ENCODE measurements around the gene INPP4B. TPM values are rescaled to one million over a fixed set of nuclear protein-coding genes. Genes with fewer than 3 reads are reported as not detected.
"Not testable (repeated sequence)": the region's sequence is repeated elsewhere in the genome, so short reads cannot be mapped to it uniquely, and the experiment has no call there.

INPP4B gene
- polyA plus RNA-seq, 4 donors, result 7.5 to 10.6 (median 8.8) TPM

DNA sequence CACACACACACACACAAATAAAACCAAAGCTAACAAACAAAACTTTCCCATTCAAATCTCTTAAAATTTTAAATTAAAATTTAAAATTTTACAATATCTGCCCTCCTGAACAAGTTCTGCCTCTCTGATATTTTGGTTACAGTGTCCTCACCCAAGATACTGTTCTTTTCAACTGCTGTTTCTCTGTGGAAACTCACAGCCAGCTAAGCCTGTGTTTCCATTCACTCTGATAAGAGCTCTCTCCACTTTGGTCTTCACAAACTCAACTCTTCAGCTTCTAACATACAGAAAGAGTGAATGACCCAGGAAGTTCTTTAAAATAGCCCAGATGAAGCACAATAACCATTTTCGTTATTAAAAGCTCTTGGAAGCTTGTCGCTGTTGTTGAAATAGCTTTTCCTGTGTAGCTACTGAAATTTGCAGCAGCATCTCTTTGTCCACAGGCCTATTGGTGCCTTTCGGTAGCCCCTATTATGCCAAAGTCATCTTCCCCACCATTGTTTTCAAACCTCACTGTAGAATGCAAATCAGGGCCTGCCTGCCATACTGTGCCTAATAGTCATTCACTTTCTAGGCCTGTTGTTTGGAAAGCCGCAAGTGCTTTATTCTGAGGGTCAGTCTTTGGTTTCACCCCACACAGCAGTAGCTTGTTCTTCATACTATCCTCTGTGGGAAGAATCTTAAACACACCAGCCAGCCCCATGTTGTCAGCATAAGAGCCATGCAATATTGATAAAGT is 19.4 kb downstream of the INPP4B start:
- no peak for DNase-seq (ENCODE audit: low read depth in 4 of 4, low spot score in 3 of 4)

DNA sequence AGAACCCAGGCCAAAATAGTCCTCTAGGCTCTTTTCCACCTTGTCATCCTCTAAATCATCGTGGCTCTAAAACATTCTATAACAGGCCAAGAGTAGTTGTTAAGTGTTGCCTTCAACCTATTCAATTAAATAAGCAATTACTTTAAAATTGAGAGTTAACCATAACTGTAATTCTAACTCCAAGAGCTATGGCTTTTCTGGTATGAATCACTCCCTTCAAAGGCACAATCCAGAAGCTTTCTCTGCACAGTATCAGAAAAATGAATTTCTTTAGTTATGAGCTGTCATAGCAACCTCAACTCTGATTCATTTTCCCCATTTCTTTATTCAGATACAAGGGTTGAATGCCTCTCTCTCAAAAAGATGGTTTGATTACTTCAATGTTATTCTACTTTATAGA is 21.7 kb downstream of the INPP4B start:
- no peak for DNase-seq (ENCODE audit: low read depth in 4 of 4, low spot score in 3 of 4)

DNA sequence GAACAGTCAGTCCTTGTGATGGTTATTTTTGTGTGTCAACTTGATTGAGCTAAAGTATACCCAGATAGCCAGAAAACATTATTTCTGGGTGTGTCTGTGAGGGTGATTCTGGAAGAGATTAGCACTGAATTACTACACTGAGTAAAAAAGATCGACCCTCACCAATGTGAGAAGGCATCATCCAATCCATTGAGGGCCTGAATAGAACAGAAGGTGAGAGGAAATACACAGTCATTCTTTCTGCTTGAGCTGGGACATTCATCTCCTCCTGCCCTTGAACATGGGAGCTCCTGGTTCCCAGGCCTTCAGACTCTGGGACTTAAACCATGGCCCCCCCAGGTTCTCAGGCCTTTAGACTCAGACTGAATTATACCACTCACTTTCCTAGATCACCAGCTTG is 22.3 kb downstream of the INPP4B start:
- DNase-seq (ENCODE audit: low read depth in 4 of 4, low spot score in 3 of 4), result no peak

DNA sequence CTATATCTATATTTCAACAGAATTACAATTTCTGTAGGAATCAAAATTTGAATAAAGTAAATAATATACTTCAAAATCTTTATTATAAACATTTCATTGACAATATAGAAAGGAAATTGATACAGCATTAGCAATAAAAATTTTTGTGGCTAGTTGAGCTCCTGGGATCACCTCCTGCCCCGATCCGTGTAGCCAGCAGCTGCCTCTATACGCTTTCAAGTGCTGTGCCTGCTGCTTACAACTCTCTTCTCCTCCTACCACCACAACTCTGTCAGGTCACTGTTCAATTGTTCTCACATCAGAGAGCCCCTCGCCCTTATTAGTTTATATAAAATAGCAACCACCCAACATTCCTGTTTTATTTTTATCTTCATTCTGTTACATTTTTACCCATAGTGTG is 27.6 kb downstream of the INPP4B start:
- no peak for DNase-seq (ENCODE audit: low read depth in 4 of 4, low spot score in 3 of 4)

DNA sequence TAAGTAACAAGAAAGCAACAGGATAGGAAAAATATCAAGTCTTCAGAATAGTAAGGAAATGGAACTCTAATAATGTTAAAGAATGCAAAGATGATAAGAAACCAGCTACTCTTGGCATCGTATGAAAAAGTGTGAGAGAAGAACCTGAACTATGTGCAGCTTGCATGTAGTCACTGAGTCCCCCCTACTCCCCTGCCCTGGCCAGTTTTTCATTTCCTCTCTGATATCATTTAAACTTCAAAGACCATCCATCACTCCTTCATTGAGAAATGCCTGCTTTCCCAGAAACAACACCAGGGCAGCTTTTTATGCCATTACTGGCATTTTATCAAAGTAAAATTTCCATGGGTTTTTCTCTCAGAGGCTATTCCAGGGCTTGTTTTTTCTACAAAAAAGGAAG is 28.1 kb downstream of the INPP4B start:
- DNase-seq (ENCODE audit: low read depth in 4 of 4, low spot score in 3 of 4), result no peak

DNA sequence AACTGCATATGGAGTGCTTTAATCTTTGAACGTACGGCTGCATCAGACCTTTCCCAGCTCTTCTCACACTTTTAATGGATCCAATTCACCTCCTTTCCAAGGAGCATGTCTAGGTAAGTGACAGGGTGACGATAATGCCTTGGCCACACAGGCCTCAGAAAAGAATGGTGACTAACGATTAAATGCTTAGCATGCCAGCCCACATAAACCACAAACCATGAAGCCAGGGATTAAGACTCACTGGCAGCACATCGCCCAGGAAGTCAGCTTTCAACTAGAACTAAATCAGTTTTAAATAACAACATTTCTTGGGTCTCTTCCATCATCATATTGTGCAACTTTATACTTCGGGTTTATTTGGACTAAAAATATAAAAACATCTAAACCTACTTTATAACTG is 28.7 kb downstream of the INPP4B start:
- no peak for DNase-seq (ENCODE audit: low read depth in 4 of 4, low spot score in 3 of 4)

DNA sequence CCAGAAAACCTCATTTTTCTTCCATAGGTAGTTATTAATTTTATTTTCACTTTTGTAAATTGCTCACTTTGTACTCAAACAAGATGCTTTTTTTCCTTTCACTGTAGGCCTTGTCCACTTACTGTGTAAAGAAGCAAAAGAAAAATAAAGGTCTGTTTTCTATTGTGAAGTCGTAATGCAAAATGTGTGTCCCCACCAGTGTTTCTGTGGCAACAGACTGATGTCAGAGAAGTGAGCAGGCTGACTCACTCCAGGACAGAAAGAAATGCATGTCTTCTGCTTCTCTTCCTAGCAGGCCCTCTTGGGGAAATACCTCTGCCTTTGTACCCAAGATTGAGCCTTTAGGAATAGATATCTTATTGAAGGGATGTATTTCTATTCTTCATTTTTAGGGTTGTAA is 30.3 kb downstream of the INPP4B start:
- DNase-seq (ENCODE audit: low read depth in 4 of 4, low spot score in 3 of 4), result no peak

DNA sequence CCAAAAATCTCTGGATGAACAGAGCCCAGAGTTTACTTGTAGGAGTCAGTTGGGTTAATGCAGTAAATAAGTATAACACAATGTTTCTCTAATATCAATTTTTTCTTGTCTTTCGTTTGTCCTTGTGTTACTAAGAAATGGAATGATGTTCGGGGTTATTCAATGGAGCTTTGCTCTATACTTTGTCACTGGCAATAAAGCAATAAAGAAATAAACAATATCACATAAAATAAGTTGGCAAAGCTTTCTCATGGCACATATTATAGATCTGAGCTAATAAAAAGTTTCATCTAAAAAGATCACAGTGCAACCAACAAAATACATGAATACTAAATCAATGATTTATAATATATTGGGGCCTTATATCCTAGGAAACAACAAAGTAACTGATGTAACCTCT is 32.7 kb downstream of the INPP4B start:
- DNase-seq (ENCODE audit: low read depth in 4 of 4, low spot score in 3 of 4), result no peak

DNA sequence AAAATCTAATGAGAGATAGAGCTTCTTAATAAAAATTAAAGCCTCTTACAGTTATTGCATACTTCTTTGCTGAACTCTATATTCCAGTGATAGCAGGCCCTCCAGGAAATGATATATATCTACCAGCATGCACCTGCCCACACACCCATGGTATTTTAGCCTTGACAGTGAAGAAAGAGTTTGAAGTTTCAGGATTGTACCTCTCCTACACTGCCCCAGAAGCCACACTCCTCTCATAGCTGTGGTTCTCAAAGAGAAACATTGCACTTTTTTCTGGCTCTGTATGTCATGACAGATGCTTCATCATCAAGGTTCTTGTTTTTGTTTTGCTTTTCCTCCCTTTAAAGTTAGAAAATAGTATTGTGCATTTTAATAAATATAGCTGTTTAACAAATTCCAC is 34.0 kb downstream of the INPP4B start:
- no peak for DNase-seq (ENCODE audit: low read depth in 4 of 4, low spot score in 3 of 4)

DNA sequence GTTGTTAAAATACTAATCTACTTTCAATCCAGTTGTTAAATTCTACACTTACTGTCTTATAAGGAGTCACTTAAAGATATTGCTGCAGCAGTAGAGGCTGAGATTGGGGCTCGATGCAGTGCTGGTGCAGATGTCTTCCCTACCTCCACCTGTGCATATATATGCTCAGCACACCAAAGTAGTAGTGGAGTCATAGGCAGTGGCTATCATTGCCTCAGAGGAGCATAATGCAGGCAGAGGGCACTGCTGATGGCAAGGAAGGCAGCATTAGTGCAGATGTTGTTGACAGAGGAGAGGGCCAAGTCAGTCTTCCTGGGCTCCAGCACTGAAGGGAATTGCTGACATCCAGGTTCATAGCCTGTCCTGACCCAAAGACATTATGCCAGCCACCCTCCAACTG is 35.1 kb downstream of the INPP4B start:
- DNase-seq (ENCODE audit: low read depth in 4 of 4, low spot score in 3 of 4), result no peak

DNA sequence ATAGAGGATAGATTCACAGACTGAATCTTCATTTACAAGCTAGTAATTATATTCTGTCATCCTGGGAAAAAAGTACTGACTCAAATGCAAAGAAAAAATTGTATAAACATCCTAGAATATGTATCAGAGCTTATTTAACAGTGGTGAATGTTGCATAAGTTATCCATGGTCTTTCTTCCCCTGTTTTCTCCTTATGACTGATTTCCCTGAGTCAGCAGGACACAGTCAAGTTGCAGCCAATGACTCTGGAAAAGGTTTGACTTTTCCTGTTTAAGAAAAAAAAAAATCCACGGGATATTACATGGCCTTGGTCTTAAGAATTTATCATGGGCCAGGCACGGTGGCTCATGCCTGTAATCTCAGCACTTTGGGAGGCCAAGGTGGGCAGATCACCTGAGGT is 36.5 kb downstream of the INPP4B start:
- DNase-seq (ENCODE audit: low read depth in 4 of 4, low spot score in 3 of 4), result no peak

DNA sequence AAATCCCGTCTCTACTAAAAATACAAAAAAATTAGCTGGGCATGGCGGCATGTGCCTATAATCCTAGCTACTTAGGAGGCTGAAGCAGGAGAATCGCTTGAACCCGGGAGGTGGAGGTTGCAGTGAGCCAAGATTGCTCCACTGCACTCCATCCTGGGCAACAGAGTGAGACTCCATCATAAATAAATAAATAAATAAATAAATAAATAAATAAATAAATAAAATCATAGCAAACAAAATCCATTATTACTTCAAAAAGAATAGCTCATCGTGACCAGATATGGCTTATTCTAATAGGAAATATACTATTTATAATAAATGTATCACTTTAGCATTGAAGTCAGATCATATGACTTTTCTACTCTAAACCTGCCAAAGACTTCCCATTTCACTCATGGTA is 42.2 kb downstream of the INPP4B start:
- DNase-seq (ENCODE audit: low read depth in 4 of 4, low spot score in 3 of 4), result not testable (repeated sequence)

DNA sequence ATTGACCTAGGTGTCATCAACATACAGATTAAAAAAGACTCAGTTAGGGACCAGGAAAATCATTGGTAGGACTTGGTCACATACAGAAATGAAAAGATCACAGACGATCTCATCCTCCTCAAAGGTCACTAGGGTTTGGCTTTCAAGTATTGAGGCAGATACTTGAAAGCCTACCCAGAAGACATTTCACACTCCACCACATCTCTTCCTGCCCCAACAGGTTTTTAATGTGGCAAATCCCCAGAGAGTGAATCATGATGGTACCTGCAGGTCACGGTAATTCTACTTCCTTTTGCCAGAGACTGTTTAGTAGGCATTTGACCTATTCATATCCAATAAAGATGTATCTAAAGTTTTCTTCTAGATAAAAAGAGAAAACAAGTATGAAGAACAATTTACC is 44.1 kb downstream of the INPP4B start:
- no peak for DNase-seq (ENCODE audit: low read depth in 4 of 4, low spot score in 3 of 4)

DNA sequence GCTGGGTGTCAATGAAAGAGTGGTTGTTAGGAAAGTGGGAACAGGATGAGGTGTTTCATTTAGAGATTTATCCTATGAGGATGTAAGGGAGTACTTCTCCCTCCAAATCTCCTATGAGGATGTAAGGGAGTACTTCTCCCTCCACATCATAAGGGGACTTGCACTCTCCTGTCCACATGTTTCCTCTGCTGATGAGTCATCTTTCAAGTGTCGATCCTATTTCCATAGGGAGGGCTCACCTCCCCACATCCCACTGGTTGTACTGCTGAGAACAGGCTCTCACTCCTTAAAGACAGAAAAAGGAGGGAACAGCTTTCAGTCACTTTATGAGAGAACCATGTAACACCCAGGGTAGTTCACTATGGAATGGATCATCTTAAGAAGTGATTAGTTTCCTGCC is 65.0 kb downstream of the INPP4B start:
- DNase-seq (ENCODE audit: low read depth in 4 of 4, low spot score in 3 of 4), result no peak

DNA sequence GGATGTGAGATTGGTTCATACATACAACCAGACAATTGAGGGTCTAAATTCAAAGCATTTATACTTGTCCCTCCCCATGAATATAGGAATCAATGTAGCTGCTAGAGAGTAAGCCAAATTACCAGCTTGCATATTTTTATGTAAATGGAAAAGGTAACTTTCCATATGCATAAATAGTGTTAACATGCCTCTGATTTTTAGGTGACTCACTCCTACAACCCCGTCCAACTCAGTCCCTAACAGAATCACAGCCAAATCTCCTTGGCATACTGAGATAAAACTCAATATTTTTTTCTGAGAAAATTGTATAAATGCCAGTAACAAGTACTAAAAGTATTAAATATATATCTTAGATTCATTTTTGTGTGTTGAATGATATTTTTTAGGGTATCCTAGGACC is 67.2 kb downstream of the INPP4B start:
- DNase-seq (ENCODE audit: low read depth in 4 of 4, low spot score in 3 of 4), result no peak

DNA sequence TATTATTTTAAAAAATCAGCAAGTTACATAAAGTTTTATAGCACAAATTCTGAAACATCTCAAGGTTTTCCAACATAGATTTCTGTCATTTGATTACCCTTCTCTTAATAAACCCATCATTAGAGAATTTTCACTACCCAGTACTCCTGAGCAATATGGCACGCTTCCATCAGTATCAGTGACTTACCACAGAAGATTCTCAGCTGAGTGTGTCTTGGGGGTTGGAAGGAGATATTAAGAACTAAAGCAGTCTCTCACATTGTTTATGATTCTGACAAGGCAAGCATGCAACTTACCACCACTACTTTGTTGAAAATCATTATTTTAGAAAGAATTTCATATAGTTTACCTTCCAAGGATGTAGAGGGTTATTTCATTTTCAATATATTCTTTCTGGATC is 67.7 kb downstream of the INPP4B start:
- no peak for DNase-seq (ENCODE audit: low read depth in 4 of 4, low spot score in 3 of 4)

DNA sequence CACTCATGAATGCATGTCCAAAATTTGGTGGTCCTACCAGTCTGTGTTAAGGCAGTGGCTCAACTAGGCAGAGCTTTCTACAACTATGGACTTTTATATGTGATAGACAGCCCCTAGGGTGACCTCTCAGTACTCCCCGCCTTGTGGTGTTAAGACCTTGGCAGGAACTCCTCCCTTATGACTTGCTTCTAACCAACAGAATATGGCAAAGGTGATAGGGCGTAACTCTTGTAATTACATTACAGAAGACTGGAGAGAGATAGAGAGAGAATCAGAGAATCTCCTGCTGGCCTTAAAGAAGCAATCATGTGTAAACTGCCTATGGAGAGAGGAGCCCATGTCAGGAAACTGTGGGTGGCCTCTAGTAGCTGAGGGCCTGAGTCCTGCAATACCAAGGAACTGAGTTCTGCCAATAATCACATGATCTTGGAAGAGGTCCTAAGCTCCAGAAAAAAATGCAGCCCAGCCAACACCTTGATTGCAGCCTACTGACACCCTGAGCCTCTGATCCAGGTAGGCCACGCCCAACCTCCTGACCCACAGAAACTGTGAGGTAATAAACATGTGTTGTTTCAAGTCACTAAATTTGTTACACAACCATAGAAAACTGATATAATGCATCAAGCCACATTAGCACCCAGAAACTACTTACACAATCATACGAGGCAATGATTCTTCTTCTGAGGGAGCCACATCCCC is 68.9 kb downstream of the INPP4B start:
- DNase-seq (ENCODE audit: low read depth in 4 of 4, low spot score in 3 of 4), result no peak

DNA sequence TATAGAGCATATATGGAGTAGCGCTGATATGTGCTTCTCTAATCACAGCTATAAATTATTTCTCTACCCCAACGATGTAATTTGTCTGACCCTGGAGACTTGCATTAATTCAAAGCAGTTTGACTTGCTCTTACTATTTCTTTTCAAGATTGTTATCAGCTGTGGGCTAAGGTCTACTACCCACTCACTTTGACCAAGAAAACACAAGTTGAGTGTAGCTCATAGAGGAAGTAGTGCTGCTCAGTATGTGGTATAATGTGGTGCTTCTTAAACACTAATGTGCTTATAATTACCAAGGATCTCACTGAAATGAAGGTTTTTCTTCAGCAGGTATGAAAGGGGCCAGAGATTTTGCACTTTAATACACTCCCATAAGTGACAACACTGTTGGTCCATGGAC is 70.1 kb downstream of the INPP4B start:
- DNase-seq (ENCODE audit: low read depth in 4 of 4, low spot score in 3 of 4), result no peak

DNA sequence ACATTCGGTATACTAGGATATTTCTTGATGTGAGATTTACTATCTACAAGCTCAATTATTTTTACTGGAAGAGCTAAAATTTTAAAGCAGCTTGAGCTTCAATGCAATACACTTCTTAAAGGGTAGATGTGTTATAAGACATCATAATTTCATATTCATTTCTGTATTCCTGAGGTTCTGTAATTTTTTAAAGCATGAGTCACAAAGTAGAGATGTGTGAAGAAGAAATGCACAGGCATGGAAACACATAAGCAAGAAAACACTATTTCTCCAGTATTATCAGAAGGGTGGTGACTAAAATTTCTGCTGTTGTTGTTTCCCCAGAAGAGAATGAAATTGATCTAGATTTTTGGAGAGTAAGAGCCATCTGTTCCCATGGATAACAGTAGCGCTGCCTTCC is 72.6 kb downstream of the INPP4B start:
- no peak for DNase-seq (ENCODE audit: low read depth in 4 of 4, low spot score in 3 of 4)

DNA sequence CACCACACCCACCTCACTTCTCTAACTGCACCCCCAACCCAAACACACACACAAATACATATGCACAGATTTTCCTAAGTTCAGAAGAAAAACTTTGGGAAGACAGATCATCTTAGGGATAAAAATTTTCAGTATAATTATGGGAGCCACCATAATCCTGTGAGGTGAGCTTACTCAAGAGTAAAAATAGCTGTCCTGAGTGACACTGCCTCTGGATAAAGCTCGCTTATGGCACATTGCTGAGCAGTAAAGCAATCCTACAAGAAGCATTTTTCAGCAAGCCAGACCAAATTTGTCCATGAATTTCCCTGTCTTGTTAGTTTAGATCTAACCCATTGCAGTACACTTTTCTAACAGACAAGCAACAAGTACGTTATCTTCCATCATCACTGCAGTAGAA is 83.8 kb downstream of the INPP4B start:
- DNase-seq (ENCODE audit: low read depth in 4 of 4, low spot score in 3 of 4), result no peak

DNA sequence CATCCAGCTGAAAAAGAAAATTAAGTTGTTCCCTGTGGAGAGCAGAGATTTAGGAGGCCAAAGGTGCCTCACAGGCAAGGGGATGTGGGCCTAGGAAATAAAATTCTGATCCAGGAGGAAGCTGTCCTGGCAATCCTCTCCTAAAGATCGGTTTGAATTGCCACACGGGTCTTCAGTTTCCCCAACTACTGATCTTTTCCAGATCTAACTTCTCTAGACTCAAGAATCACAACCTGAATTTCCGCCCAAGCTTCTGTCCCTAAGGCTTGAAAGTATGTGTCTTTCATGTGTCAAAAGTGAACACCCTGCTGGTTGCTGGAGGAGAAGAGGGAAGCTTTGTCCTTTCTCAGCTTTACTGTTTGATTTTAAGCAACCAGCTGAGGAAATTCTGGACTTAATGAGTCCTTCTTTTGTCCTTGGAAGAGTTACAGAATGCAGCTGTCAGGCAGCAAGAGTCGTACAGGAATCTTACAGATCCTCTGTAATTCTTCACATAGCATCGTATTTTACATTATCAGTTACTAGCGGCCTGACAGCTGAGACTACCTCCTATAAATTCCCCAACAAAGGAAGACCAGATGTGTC is 93.8 kb downstream of the INPP4B start:
- DNase-seq (ENCODE audit: low read depth in 4 of 4, low spot score in 3 of 4), result no peak

DNA sequence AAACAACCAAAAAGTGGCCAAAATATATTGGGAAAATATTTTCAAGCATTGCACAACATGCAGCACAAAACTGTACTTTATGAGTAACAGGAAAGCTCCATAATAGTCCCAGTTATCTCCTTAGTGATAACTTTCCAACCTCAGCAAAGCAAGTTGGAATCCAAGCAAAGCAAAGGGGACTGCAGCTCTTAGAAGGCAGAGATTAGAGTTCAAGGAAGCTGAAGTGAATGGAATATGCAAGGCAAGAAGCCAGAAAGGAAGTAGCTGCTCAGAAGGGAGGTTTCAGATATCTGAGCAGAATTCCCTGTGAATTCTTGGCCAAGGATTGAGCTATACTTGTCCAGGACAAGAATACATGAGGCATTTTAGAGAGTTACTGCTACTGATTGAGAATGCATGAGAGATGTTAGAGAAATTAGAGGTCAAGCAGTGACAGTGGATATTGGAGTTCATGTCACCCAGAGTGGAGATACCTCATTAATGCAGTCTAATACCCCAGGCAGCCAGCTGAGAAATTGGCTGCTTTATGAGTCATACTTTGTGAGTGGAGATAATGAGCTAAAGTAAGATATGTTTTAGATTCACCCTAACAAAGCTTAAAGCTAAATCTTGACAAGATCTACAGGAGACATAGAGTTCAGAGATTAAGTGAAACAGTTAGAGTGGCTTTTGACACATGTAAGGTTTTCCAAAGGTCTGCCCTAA is 102.8 kb downstream of the INPP4B start:
- DNase-seq (ENCODE audit: low read depth in 4 of 4, low spot score in 3 of 4), result no peak

Data from right renal pelvis (tissue), 4 donors.